ENCODE measurements around the gene CAPRIN1.
A peak's percentile ranks its signal among the peaks of the same experiment; 100 is the strongest.
"Not testable (repeated sequence)": the region's sequence is repeated elsewhere in the genome, so short reads cannot be mapped to it uniquely, and the experiment has no call there.

Gene CAPRIN1

DNA sequence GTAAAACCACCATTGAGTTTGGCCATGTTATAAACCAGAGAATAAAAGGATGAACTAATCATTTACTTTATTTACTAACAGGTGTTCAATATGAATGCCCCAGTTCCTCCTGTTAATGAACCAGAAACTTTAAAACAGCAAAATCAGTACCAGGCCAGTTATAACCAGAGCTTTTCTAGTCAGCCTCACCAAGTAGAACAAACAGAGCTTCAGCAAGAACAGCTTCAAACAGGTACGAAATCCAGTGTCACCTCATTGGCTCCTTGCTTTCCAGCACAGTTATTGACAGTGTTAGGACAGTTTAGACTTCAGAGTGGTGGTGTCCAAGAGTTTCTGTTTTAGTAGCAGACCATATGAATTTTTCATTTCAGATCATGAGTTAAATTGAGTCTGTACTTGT, 40.3 kb downstream of the CAPRIN1 start:
- no peak for DNase-seq (ENCODE audit: low spot score)

DNA sequence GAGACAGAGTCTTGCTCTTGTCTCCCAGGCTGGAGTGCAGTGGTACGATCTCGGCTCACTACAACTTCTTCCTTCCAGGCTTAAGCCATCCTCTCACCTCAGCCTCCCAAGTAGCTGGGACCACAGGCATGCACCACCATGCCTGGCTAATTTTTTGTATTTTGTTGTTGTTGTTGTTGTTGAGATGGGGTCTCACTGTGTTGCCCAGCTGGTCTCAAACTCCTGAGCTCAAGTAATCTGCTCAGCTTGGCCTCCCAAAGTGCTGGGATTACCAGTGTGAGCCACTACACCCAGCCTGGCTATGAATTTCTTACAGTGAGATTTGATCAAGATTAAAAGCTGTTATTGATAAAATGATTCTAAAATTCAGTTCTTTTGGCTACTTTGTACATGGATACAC, 43.4 kb downstream of the CAPRIN1 start:
- not testable (repeated sequence) for DNase-seq (ENCODE audit: low spot score)

DNA sequence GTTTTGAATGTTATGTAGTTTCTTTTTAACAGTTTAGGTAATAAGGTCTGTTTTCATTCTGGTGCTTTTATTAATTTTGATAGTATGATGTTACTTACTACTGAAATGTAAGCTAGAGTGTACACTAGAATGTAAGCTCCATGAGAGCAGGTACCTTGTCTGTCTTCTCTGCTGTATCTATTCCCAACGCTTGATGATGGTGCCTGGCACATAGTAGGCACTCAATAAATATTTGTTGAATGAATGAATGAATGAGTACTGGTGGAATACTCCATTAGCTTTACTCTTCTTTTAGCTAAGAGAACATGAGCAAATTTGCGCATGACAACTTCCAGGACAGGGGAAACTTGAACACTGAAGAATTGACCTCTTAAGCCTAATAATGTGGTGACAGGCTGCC, 47.3 kb downstream of the CAPRIN1 start:
- no peak for DNase-seq (ENCODE audit: low spot score)

- DNase-seq (ENCODE audit: low spot score): no peak
Measured at GRCh38 chr11:34104680-34105078, 53.1 kb downstream of the CAPRIN1 start.

DNA sequence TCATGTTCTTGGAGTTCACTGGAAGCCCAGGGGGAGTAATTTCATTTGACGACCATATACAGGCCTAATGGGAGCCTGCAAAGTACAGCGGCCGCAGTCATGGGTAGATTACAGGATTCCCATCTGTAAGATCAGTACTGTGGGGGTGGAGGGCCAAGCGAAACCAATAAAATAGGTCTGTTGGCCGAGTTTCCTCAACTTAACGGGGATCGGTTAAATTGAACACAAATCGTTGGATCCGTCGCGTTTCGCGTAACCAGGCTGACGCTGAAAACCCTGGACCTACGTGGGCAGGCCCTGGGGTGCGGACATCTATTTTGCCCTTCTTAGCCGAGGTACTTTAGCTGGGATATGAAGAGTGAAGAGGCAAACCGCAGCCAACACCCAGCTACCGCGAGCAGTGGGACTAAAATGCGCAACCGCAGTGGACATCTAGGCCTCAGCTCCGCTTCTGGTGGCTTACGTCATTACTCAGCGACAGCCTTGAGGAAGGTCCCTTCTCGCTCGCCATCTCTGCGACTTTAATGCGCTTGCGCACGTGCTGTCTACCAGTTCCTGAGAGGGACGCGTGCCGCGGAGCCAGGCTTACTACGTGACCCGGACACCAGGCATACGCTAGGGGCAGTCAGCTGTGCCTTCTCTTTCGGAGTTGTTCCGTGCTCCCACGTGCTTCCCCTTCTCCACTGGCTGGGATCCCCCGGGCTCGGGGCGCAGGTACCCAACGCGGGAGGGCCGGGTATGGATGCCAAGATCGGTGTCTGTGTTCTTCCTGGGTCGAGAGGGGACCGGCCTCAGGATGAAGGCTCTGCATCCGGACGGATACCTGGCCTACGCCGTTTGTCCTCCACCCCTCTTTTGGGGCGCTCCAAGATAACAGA, 53.8 kb downstream of the CAPRIN1 start, which contains the start of gene NAT10:
Gene NAT10 (plus strand): TSS at position 551 of the 878 bp plus-strand sequence. CDS start 2,597 bp downstream, outside the sequence.
- peak; percentile 99 for DNase-seq (ENCODE audit: low spot score)

DNA sequence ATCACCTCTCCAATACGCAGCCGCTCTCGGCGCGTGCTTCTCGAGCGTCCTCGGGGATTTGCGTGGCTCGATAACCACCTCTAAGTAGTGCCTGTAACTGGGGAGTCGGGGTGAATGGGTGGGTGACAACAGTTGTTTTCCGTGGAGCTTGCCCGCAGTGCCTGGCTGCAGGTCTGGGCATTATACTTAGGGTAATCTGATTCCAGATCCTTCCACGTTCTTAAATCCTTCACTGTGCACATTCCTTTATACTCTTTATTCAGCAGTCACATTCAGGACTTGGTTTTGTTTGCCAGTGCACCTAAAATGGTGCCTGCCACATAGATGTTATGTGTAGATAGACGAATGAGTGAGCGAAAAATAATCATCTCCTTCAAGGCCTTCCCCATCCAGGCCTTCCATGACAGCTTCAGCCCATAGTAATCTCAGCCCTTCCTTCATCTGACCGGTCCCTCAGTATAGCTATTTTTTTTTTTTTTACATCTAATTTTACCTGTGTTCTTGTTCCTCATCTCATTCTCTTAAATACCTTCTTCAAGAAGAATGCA, 54.5 kb downstream of the CAPRIN1 start:
- peak; percentile 19 for DNase-seq (ENCODE audit: low spot score)

DNA sequence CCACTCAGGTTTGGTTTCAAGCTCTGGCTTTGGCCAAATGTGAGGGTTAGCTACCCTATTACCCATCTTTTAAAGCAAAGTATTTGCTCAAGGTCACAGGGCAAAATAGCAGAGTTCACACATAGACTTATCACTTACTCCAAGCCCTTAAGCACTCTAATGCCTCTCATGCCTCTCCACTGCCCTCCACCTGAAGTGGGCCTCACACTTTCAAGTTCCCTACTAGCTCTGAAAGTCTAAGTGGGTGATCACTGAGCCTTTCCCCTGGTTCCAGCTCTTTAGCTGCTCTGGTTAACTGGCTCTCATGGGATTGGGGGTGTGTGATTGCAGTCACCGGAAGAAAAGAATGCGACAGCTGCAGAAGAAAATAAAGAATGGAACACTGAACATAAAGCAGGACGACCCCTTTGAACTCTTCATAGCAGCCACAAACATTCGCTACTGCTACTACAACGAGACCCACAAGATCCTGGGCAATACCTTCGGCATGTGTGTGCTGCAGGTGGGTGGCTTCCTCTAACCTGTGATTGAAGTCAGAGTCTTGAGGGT, 60.3 kb downstream of the CAPRIN1 start:
- no peak for DNase-seq (ENCODE audit: low spot score)

DNA sequence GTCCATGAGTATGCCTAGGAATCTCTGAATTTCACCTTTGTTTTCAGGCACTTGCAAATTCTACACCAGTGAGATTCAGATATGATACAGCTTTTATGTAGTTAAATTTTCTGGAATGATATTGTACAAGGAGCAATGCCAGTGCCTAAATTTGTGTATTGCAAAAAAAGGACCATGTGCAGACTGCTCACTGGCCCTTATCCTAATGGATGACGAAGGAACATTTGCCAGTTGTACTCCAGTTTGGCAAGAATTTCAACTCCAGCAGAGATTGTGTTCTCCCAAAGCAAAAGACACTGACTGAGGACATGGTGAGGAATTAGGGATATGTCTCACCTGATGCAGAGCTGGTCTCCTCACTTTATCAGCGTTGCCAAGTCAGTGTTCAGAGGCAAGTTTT, 62.5 kb downstream of the CAPRIN1 start:
- no peak for DNase-seq (ENCODE audit: low spot score)

DNA sequence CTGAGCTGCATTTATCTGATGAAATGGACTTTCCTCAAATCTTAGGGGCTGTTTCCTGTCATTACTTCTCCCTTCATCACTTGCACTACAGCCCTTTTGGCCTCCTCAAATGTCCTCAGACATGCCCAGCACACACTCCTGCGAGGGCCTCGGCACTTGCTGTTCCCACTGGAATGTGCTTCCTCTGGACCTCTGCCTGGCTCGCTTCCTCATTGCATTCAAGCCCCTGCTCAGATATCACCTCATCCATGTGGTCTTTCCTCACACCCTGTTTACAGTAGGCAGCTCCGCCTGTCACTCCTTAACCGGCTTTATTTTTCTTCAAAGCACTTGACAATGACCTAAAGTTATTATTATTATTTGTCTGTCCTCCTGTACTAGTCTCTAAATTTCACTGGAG, 62.9 kb downstream of the CAPRIN1 start:
- no peak for DNase-seq (ENCODE audit: low spot score)

DNA sequence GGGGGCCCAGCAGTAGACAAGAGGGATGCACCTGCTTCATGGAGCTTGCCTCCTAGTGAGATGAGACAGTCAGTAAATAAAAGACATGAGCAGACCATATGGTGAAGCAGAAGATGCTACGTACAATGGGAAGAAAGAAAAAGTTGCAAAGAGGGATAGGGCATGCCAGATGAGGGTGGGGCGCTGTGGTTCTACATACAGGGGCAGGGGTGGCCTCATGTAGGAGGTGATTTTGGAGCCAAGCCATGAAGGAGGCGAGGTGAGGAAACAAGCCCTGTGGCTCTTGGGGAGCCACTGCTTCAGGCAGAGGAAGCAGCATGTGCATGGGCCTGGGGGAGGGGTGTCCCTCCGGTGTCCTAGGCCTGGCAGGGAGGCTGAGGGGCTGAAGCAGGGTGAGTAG, 69.1 kb downstream of the CAPRIN1 start:
- DNase-seq (ENCODE audit: low spot score): no peak

DNA sequence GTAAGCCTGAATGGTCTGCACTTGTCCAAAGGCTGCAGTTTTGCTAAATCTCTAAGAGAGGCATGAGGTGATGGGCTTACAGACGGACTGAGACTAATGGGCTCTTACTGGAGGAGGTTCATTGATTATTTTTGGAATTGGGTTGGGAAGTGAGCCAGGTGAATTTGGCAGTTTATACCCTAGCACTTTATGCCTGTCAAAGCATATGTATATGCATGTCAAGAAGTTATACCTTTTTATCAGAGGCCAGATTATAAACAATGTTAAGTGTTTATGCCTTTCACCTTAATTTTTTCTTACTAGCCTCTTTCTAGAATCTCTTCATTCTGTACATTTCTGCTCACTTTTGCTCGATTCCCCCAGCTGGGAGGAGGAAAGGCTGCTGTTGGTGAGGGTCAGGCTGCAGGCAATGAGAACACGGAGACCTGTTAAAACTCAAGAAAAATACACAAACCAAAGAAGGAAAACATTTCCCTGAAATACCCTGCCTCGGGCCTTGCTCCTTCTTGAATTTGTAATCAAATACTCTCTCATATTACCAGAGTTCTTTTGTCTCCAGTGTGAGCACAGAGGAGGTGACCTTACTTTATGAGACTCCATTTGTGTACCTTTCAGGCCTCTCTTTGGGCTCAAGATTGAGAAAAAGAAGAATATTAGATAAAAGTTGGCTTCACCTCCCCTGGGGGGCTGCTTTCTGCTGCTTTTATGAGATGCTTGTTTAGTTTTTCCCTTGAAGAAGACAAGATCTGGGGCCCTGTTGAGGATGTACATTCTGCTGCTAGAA, 73.5 kb downstream of the CAPRIN1 start:
- no peak for DNase-seq (ENCODE audit: low spot score)

DNA sequence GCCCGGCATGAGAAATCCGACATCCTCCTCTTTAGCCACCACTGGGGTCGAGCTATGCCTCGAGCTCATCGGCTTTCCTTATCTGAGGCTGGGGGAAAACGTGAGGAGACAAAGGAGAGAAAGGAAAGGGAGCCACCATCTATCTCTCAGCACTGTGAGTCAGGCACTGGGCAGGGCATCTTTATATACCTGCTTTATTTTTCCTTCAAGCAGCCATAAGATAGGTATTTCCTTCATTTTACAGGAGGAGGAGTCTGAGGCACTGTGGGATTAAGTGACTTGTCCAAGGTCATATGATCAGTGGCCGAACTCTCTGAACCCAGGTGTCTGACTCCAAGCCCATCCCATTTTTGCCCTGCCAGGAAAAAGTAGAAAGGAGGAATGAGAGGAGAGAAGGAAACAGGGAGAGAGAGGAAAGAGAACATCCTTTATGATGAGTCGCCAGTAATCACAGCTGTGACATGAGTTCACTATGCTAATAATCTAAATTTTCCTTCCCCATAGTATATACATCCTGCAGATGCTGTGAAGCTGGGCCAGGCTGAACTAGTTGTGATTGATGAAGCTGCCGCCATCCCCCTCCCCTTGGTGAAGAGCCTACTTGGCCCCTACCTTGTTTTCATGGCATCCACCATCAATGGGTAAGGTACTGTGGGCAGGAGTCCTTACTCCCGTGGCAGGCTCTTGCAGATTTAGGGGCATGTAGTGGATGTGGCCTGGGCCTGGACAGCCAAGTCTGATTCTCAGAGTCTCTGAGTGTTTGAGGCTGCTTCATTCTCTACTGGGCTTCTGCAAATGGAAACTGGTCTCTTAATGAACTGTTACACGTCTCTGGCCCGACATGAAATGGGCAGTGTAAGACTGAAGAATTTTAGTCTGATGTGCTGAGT, 75.7 kb downstream of the CAPRIN1 start:
- DNase-seq (ENCODE audit: low spot score): no peak

GRCh38 chr11:34128824-34129223, 77.3 kb downstream of the CAPRIN1 start:
- DNase-seq (ENCODE audit: low spot score): no peak

DNA sequence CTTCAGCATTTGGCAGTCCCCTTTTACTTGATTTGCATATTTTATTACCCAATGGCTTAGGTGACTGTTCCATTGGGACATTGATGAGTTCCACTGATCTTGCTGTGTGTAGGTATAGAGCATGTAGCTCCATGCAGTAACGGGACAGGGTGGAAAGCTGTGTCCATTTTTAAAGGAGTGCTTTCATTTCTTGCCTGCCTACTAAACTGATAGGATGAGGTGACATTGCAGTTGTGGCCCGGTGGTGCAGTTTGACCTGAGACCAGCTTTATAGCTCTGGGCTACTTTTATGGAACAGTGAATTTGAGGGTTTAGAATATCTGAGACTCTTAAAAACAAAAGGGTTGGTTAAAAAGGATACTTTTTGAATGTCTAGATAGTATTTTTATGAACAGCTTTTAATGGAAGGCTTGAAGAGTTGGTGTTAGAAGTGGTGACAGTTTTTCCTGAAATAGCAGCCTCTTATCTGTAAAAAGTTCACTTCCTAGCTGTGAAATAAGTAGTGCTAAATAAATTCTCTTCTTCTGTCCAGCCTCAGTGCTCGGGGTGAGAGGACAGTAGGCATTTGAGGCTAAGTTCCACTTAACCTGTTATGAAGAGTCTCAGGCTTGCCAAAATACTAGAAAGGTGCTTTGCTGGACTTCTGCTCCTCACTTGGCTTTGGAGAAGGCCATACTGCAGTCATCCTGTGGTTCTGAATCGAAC, 80.9 kb downstream of the CAPRIN1 start:
- no peak for DNase-seq (ENCODE audit: low spot score)

DNA sequence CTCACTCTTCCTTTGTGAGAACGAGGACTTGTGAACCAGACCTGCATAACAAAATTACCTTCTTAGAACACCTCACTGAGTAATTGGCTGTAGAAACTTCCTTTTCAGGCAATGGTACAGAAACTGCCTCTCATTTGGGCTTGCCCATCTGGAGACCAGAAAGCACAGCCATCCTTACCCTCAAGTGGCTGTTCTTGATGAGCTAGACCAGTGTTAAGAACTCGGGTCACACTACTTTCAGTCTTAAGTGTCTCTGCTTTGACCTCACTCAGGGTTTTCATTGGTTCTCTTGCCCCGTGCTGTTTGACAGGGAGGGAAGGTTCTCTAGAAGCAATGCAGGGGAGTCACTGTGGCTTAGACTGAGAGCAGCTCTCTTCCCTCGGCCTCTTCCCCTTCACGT, 83.2 kb downstream of the CAPRIN1 start:
- no peak for DNase-seq (ENCODE audit: low spot score)

GRCh38 chr11:34135439-34135838, 83.9 kb downstream of the CAPRIN1 start:
- peak; percentile 22 for DNase-seq (ENCODE audit: low spot score)

DNA sequence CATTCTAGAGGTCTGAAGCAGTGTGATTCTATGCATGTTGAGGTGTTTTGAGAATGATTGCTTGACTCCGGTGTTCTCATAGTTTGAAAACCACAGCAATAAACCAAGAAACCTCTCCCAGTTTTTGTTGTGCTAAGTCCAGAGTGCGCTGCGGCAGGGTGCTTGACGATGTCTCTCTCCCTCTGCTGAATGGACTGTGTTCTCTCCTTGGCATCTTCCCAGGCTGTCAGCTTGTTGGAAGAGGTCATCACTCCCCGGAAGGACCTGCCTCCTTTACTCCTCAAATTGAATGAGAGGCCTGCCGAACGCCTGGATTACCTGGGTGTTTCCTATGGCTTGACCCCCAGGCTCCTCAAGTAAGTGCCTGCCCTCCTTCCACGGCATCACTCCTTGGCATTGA, 84.9 kb downstream of the CAPRIN1 start:
- DNase-seq (ENCODE audit: low spot score): no peak

- DNase-seq (ENCODE audit: low spot score): no peak
Measured at GRCh38 chr11:34139346-34139745, 87.8 kb downstream of the CAPRIN1 start.

- DNase-seq (ENCODE audit: low spot score): no peak
Measured at GRCh38 chr11:34140149-34140548, 88.6 kb downstream of the CAPRIN1 start.

DNA sequence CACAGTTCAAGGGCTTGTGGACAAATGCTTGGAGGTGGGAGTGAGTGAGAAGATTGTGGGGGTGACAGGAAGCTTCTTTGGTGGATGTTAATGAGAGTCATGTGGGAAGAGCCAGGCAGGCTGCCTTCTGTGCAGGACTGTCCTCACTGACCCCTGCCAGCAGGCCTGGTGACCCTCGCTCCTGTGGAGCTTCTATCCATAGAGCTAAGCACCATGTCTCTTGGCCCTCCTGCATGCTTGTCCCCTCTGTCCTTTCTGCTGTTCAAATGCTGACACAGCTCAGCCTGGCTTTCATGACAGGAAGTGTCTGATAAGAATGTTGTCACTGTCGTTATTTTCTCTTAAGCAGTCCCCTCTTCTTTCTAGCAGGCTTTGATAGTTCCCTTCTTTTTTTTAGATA, 91.5 kb downstream of the CAPRIN1 start:
- DNase-seq (ENCODE audit: low spot score): no peak

GRCh38 chr11:34145073-34145472, 93.5 kb downstream of the CAPRIN1 start:
- DNase-seq (ENCODE audit: low spot score): no peak

All from COLO829 (cell line).